Fibroblast of peridontal ligament (primary cell): ENCODE results near the gene COL4A2.

Experiments
- DNase-seq: peaks from one replicate; pipeline ENCODE4 v3.0.0-alpha.2; 2010; ENCODE audit errors: extremely low read depth

Gene COL4A2

GRCh38 chr13:110354715-110355473, 47.8 kb downstream of the COL4A2 start:
- DNase-seq = no peak

GRCh38 chr13:110356362-110356761, 49.3 kb downstream of the COL4A2 start:
- no peak for DNase-seq

- DNase-seq = no peak
These were observed 51.3 kb downstream of the COL4A2 start for GRCh38 chr13:110358381-110358780.

- DNase-seq = peak; percentile 70
These were observed 52.8 kb downstream of the COL4A2 start for GRCh38 chr13:110359840-110360301.

- DNase-seq = no peak
These were observed 53.5 kb downstream of the COL4A2 start for GRCh38 chr13:110360598-110360997.

- DNase-seq = peak; percentile 99
These were observed 54.4 kb downstream of the COL4A2 start for GRCh38 chr13:110361365-110361911.

GRCh38 chr13:110363010-110363409, 55.9 kb downstream of the COL4A2 start:
- no peak for DNase-seq

GRCh38 chr13:110364081-110364480, 57.0 kb downstream of the COL4A2 start:
- no peak for DNase-seq

GRCh38 chr13:110365876-110366275, 58.8 kb downstream of the COL4A2 start:
- no peak for DNase-seq

GRCh38 chr13:110366733-110367132, 59.6 kb downstream of the COL4A2 start:
- DNase-seq = no peak

- no peak for DNase-seq
These were observed 60.5 kb downstream of the COL4A2 start for GRCh38 chr13:110367620-110368019.

- no peak for DNase-seq
These were observed 61.3 kb downstream of the COL4A2 start for GRCh38 chr13:110368408-110368807.

- DNase-seq = no peak
These were observed 62.3 kb downstream of the COL4A2 start for GRCh38 chr13:110369400-110369799.

- no peak for DNase-seq
These were observed 64.7 kb downstream of the COL4A2 start for GRCh38 chr13:110371550-110372465.

- DNase-seq = no peak
These were observed 65.6 kb downstream of the COL4A2 start for GRCh38 chr13:110372676-110373075.

GRCh38 chr13:110373617-110374016, 66.5 kb downstream of the COL4A2 start:
- no peak for DNase-seq

GRCh38 chr13:110374431-110375370, 67.6 kb downstream of the COL4A2 start:
- peak; percentile 37 for DNase-seq

- no peak for DNase-seq
These were observed 69.0 kb downstream of the COL4A2 start for GRCh38 chr13:110376120-110376519.

GRCh38 chr13:110377178-110377825, 70.2 kb downstream of the COL4A2 start:
- DNase-seq = no peak

- peak; percentile 32 for DNase-seq
These were observed 70.7 kb downstream of the COL4A2 start for GRCh38 chr13:110377826-110378201.

GRCh38 chr13:110379358-110379757, 72.3 kb downstream of the COL4A2 start:
- DNase-seq = no peak
